ENCODE results near the gene ADTRP.
A peak's percentile ranks its signal among the peaks of the same experiment; 100 is the strongest.

ADTRP gene

GRCh38 chr6:11754625-11755271 is 23.9 kb downstream of the ADTRP start:
- no peak for DNase-seq

- DNase-seq = no peak
These were observed 24.8 kb downstream of the ADTRP start for GRCh38 chr6:11753798-11754197.

- no peak for DNase-seq
These were observed 26.2 kb downstream of the ADTRP start for GRCh38 chr6:11752360-11752759.

- no peak for DNase-seq
These were observed 27.9 kb downstream of the ADTRP start for GRCh38 chr6:11750682-11751081.

- DNase-seq = no peak
These were observed 29.9 kb downstream of the ADTRP start for GRCh38 chr6:11748591-11749210.

GRCh38 chr6:11747021-11747420 is 31.6 kb downstream of the ADTRP start:
- DNase-seq = no peak

- no peak for DNase-seq
These were observed 33.9 kb downstream of the ADTRP start for GRCh38 chr6:11744753-11745152.

- no peak for DNase-seq
These were observed 34.5 kb downstream of the ADTRP start for GRCh38 chr6:11744101-11744500.

GRCh38 chr6:11740875-11741274 is 37.7 kb downstream of the ADTRP start:
- no peak for DNase-seq

GRCh38 chr6:11738661-11739375 is 39.8 kb downstream of the ADTRP start:
- DNase-seq = no peak

- DNase-seq = no peak
These were observed 40.4 kb downstream of the ADTRP start for GRCh38 chr6:11738234-11738633.

- no peak for DNase-seq
These were observed 42.0 kb downstream of the ADTRP start for GRCh38 chr6:11736601-11737000.

GRCh38 chr6:11734861-11735613 is 43.6 kb downstream of the ADTRP start:
- DNase-seq = no peak

GRCh38 chr6:11732036-11732631 is 46.5 kb downstream of the ADTRP start:
- DNase-seq = peak; percentile 49 to 52

GRCh38 chr6:11731423-11731822 is 47.2 kb downstream of the ADTRP start:
- no peak for DNase-seq

GRCh38 chr6:11730641-11731040 is 48.0 kb downstream of the ADTRP start:
- no peak for DNase-seq

GRCh38 chr6:11729076-11729475 is 49.5 kb downstream of the ADTRP start:
- peak in 1 of 2 experiments; percentile 48 for DNase-seq

GRCh38 chr6:11727998-11728961 is 50.3 kb downstream of the ADTRP start:
- DNase-seq = peak in 1 of 2 experiments; percentile 47

- DNase-seq = no peak
These were observed 51.1 kb downstream of the ADTRP start for GRCh38 chr6:11727346-11727997.

GRCh38 chr6:11724286-11724685 is 54.3 kb downstream of the ADTRP start:
- DNase-seq = no peak
